HG03558 (cell line): ENCODE data around the gene RUFY1.
"Not testable (repeated sequence)": the region's sequence is repeated elsewhere in the genome, so short reads cannot be mapped to it uniquely, and the experiment has no call there.

Experiments
- ATAC-seq: cut with Tn5 transposase; IDR thresholded peaks from one replicate; pipeline ENCODE4 v1.9.1; 2021; ENCODE audit warnings: moderate number of reproducible peaks; ENCODE audit not compliant: unreplicated experiment; ENCODE audit errors: extremely low read depth

Gene RUFY1

GRCh38 chr5:179534431-179534830 is 15.9 kb upstream of the RUFY1 start:
- ATAC-seq: no peak

- ATAC-seq: no peak
Measured at GRCh38 chr5:179536676-179537075, 13.7 kb upstream of the RUFY1 start.

GRCh38 chr5:179542170-179542569 is 8.2 kb upstream of the RUFY1 start:
- no peak for ATAC-seq

GRCh38 chr5:179543275-179543674 is 7.1 kb upstream of the RUFY1 start:
- ATAC-seq: not testable (repeated sequence)

- no peak for ATAC-seq
Measured at GRCh38 chr5:179553006-179553405, 2.7 kb downstream of the RUFY1 start.

GRCh38 chr5:179553875-179554274 is 3.5 kb downstream of the RUFY1 start:
- ATAC-seq: no peak

GRCh38 chr5:179554981-179555380 is 4.6 kb downstream of the RUFY1 start:
- no peak for ATAC-seq

- not testable (repeated sequence) for ATAC-seq
Measured at GRCh38 chr5:179558261-179558799, 8.0 kb downstream of the RUFY1 start.

GRCh38 chr5:179558932-179559283 is 8.6 kb downstream of the RUFY1 start:
- ATAC-seq: no peak

- ATAC-seq: peak; percentile 95
Measured at GRCh38 chr5:179559284-179560252, 9.2 kb downstream of the RUFY1 start.

GRCh38 chr5:179564526-179564925 is 14.2 kb downstream of the RUFY1 start:
- ATAC-seq: no peak

- ATAC-seq: no peak
Measured at GRCh38 chr5:179568721-179569120, 18.4 kb downstream of the RUFY1 start.

GRCh38 chr5:179572386-179572785 is 22.0 kb downstream of the RUFY1 start:
- no peak for ATAC-seq

- no peak for ATAC-seq
Measured at GRCh38 chr5:179577286-179577960, 27.1 kb downstream of the RUFY1 start.

GRCh38 chr5:179585941-179586401 is 35.6 kb downstream of the RUFY1 start:
- no peak for ATAC-seq

- ATAC-seq: no peak
Measured at GRCh38 chr5:179588166-179588565, 37.8 kb downstream of the RUFY1 start.

GRCh38 chr5:179595916-179596315 is 45.6 kb downstream of the RUFY1 start:
- no peak for ATAC-seq

- ATAC-seq: no peak
Measured at GRCh38 chr5:179596421-179596820, 46.1 kb downstream of the RUFY1 start.

- ATAC-seq: no peak
Measured at GRCh38 chr5:179599100-179599499, 48.7 kb downstream of the RUFY1 start.

GRCh38 chr5:179599566-179599965 is 49.2 kb downstream of the RUFY1 start:
- ATAC-seq: no peak

- no peak for ATAC-seq
Measured at GRCh38 chr5:179599973-179600372, 49.6 kb downstream of the RUFY1 start.
